ENCODE data around the gene CSHL1. TPM values are rescaled to one million over a fixed set of nuclear protein-coding genes. Genes with fewer than 3 reads are reported as not detected.

Gene CSHL1
- not detected in 5 replicates for total RNA-seq (2022; extraction: Qiagen RNA extraction)

GRCh38 chr17:63911041-63911635 lies at the start of gene CSHL1:
Gene CSHL1 (minus strand): TSS chr17:63911258. CDS start chr17:63911196, 62 bp downstream.

GRCh38 chr17:63931981-63932561 lies 21.0 kb upstream of the CSHL1 start, which contains the start of gene CD79B:
Gene CD79B (minus strand): TSS chr17:63932331. CDS start chr17:63932261, 70 bp downstream.

DNA sequence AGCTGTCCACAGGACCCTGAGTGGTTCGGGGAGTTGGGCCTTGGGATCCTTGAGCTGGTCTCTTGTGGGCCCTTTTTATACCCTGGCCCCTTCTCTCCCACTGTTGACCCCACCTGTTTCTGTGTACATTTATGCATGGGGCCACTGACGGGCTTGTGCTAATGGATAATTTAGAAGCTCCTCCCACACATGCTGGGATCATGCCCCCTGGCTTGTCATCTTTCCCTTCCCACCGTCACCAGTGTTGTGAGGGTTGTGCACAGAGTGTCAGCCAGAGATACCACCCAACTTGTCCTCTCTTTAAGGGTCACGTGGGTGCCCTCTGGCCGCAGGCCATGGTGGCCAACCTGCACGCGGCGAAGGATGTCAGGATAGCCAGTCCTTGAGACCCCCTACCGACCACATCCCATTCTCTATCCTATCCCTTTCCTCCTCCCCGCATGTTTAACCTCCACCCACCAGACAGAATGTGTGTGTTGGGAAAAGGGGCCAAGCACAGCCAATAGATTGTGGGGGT lies 7.8 kb upstream of the CSHL1 start, which contains the start of gene GH1:
GH1 (minus strand) TSS at position 51 of the 517 bp plus-strand sequence. CDS start 63 bp downstream, outside the sequence.

DNA sequence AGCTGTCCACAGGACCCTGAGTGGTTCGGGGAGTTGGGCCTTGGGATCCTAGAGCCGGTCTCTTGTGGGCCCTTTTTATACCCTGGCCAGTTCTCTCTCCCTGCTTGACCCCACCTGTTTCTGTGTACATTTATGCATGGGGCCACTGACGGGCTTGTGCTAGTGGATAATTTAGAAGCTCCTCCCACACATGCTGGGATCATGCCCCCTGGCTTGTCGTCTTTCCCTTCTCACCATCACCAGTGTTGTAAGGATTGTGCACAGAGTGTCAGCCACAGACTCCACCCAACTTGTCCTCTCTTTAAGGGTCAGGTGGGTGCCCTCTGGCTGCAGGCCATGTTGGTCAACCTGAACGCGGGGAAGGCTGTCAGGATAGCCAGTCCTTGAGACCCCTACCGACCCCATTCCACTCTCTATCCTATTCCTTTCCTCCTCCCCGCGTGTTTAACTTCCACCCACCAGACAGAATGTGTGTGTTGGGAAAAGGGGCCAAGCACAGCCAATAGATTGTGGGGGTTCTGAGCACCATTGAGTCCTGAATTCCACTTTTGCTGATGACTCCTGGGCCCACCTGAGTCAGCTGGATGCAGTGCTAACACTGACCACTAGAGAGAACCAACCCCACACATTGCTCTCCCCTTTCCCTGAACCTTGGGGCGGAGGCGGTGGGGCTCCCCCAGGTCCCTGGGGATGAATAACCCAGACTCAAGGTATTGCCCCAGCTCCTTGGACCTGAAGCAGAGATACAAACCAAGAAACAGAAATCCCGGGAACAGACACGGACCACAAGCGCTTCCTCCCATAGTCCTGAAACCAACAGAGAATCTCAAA lies 14.3 kb downstream of the CSHL1 start, which contains the start of gene CSH1:
CSH1 (minus strand) TSS at position 51 of the 831 bp plus-strand sequence. CDS start 63 bp downstream, outside the sequence.

GRCh38 chr17:63881935-63882601 lies 29.0 kb downstream of the CSHL1 start, which contains the start of gene GH2:
Gene GH2 (minus strand): TSS chr17:63881944. CDS start chr17:63881801, 143 bp downstream.

DNA sequence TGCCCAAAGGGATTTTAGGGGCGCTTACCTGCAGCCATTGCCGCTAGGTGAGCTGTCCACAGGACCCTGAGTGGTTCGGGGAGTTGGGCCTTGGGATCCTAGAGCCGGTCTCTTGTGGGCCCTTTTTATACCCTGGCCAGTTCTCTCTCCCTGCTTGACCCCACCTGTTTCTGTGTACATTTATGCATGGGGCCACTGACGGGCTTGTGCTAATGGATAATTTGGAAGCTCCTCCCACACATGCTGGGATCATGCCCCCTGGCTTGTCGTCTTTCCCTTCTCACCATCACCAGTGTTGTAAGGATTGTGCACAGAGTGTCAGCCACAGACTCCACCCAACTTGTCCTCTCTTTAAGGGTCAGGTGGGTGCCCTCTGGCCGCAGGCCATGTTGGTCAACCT lies 37.5 kb downstream of the CSHL1 start, which contains the start of gene CSH2:
CSH2 (minus strand) TSS at position 101 of the 400 bp plus-strand sequence; CDS start at position 38, 63 bp downstream.

Other genes starting within 250 kb of the CSHL1 start
- 7.8 to 13.0 TPM (median 10.6 TPM) in 5 replicates for gene LIMD2, start 211.1 kb downstream of the CSHL1 start, total RNA-seq (2022; extraction: Qiagen RNA extraction)
- 23.5 to 26.8 TPM (median 25.5 TPM) in 5 replicates for gene STRADA, start 169.5 kb downstream of the CSHL1 start, total RNA-seq (2022; extraction: Qiagen RNA extraction)
- 88.4 to 136 TPM (median 94.2 TPM) in 5 replicates for gene CCDC47, start 137.7 kb downstream of the CSHL1 start, total RNA-seq (2022; extraction: Qiagen RNA extraction)
- 88.4 to 107 TPM (median 92.5 TPM) in 5 replicates for gene DDX42, start 137.1 kb downstream of the CSHL1 start, total RNA-seq (2022; extraction: Qiagen RNA extraction)
- gene PSMC5, start 83.8 kb downstream of the CSHL1 start, total RNA-seq (2022; extraction: Qiagen RNA extraction) = 195 to 239 TPM (median 204 TPM) in 5 replicates
- 43.9 to 61.3 TPM (median 52.1 TPM) in 5 replicates for gene FTSJ3, start 83.6 kb downstream of the CSHL1 start, total RNA-seq (2022; extraction: Qiagen RNA extraction)
- gene SMARCD2, start 68.6 kb downstream of the CSHL1 start, total RNA-seq (2022; extraction: Qiagen RNA extraction) = 53.1 to 63.3 TPM (median 56.4 TPM) in 5 replicates
- gene CSH2, start 37.6 kb downstream of the CSHL1 start, total RNA-seq (2022; extraction: Qiagen RNA extraction) = not detected in 5 replicates
- gene GH2, start 29.3 kb downstream of the CSHL1 start, total RNA-seq (2022; extraction: Qiagen RNA extraction) = not detected in 5 replicates
- not detected in 5 replicates for gene CSH1, start 14.7 kb downstream of the CSHL1 start, total RNA-seq (2022; extraction: Qiagen RNA extraction)
- not detected in 5 replicates for gene GH1, start 7.6 kb upstream of the CSHL1 start, total RNA-seq (2022; extraction: Qiagen RNA extraction)
- gene CD79B, start 21.1 kb upstream of the CSHL1 start, total RNA-seq (2022; extraction: Qiagen RNA extraction) = 0.07 to 0.08 TPM in 2 of 5 replicates, not detected in the others
- 0.02 to 0.13 TPM (median 0.03 TPM) in 5 replicates for gene SCN4A, start 61.7 kb upstream of the CSHL1 start, total RNA-seq (2022; extraction: Qiagen RNA extraction)
- 0.44 to 0.74 TPM (median 0.68 TPM) in 5 replicates for gene PRR29, start 87.1 kb upstream of the CSHL1 start, total RNA-seq (2022; extraction: Qiagen RNA extraction)
- 0.07 to 0.18 TPM (median 0.09 TPM) in 4 of 5 replicates, not detected in the other for gene ICAM2, start 109.4 kb upstream of the CSHL1 start, total RNA-seq (2022; extraction: Qiagen RNA extraction)
- 3.3 to 3.8 TPM (median 3.5 TPM) in 5 replicates for gene ERN1, start 218.9 kb upstream of the CSHL1 start, total RNA-seq (2022; extraction: Qiagen RNA extraction)